Activated T-cell treated with anti-CD3 and anti-CD28 coated beads, Interleukin-2, amount 50 U/mL, for 4 hours (primary cell): ENCODE data around the gene PRKCSH. TPM values are rescaled to one million over a fixed set of nuclear protein-coding genes. Genes with fewer than 3 reads are reported as not detected.
A peak's percentile ranks its signal among the peaks of the same experiment; 100 is the strongest.
"Not testable (repeated sequence)": the region's sequence is repeated elsewhere in the genome, so short reads cannot be mapped to it uniquely, and the experiment has no call there.

Experiments used
- ATAC-seq, 2 donors: fragments of 200-7000 bp; cut with Tn5 transposase; one replicate each; pipeline ENCODE4 v1.10.0; 2021
- DNase-seq: peaks from one replicate; pipeline ENCODE4 v3.0.0-alpha.2; 2020
- H3K27me3 Mint-ChIP-seq: one replicate; pipeline ENCODE4 v1.8.0; 2021; ENCODE audit warnings: low read depth, mixed read lengths
- H3K36me3 Mint-ChIP-seq: one replicate; pipeline ENCODE4 v1.8.0; 2022; ENCODE audit warnings: mixed read lengths; ENCODE audit not compliant: insufficient read depth
- H3K4me1 Mint-ChIP-seq: one replicate; pipeline ENCODE4 v1.8.0; 2021; ENCODE audit warnings: low read depth, mixed read lengths
- H3K4me3 Mint-ChIP-seq: one replicate; pipeline ENCODE4 v1.8.0; 2021; ENCODE audit warnings: mild to moderate bottlenecking, moderate library complexity, mixed read lengths
- H3K9me3 Mint-ChIP-seq: one replicate; pipeline ENCODE4 v1.8.0; 2021; ENCODE audit warnings: mixed read lengths
- total RNA-seq, 3 donors: library from RNA; stranded (reverse); gene quantifications; one replicate each; pipeline ENCODE4 v1.2.1, GENCODE V29; 2021

Gene PRKCSH
- total RNA-seq, 3 donors from 2014 or later, result 273 to 327 (median 319) TPM

GRCh38 chr19:11451327-11451870, 16.0 kb downstream of the PRKCSH start:
- no peaks in the 10 kb centered on the region for H3K9me3 Mint-ChIP-seq
- no peak for ATAC-seq
- peaks cover 4% of the 10 kb centered on the region for H3K36me3 Mint-ChIP-seq
- DNase-seq, result no peak
- no peak overlapping the region for H3K4me3 Mint-ChIP-seq
- no peaks in the 10 kb centered on the region for H3K4me1 Mint-ChIP-seq
- H3K27me3 Mint-ChIP-seq, result no peaks in the 10 kb centered on the region

DNA sequence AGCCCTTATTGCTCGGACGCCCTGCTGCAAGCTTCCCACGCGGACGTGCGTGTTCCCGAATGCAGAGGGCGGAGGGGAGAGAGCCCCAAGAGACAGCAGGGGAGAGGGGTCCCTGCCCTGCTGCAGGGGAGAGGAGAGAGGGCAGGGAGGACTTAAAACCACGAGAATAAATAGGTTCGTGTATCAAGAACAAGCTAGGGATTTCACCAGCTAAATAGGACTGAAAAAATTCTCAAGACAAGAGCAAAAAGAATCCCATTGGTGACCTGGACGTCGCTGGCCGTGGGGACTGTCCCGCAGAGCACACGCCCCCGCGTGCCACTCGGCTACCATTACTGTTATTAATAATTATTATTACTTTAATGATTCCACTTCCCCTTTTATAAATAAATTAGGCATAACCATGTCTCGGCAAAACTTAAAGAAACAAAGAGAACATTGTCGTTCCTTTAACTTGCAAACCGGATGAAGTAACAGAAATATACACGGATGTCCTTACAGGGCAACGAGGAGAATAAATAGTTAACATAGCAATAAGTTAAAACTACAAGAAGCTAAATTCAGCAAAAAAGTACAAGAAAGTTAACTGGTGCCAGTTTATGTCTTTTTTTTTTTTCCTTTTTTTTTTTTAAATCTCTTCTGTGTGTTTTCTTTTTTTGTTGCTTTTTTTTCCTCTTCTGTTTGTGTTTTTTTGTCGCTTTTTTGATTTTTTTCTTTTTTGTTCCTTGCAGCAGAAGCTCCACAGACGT, 16.6 kb downstream of the PRKCSH start:
- Mint-ChIP-seq H3K9me3 (no peaks in the 10 kb centered on the region), H3K4me3 (no peak overlapping the region), H3K4me1 (no peaks in the 10 kb centered on the region), H3K36me3 (peaks cover 4% of the 10 kb centered on the region), H3K27me3 (no peaks in the 10 kb centered on the region)
- no peak for DNase-seq
- no peak for ATAC-seq

DNA sequence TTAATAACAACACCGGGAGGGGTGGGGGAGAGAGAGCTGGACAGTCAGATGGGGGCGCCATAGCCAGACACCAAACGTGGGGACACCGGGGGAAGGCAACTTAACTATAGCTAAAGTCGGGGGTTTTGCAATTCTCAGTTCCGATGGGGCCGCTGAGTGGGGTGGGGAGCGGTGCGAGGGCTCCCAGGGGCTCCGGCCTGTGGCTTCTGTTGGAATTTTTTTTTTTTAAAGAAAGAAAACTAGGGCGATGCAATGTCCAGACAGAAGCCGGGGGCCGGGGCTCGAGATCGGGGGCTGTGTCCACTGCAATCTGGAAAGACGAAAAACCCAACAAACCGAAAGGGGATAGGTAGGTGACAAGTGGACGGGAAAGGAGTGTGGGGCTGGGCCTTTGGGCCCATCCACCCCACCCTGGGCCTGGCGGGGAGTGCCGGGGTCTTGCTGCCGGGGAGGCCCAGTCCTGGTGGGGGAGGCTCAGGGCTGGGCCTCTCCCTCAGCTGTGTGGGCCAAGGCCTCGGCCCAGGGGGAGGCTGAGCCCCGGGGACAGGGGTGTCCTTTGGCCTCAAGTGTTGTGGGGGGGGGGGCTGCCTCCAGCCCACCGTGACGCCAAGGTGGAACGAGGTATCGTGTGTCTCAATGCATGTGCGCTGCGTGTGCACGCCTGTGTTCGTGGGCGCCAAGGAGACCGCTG, 17.3 kb downstream of the PRKCSH start:
- Mint-ChIP-seq H3K4me3 (no peak overlapping the region), H3K27me3 (no peaks in the 10 kb centered on the region), H3K36me3 (peaks cover 4% of the 10 kb centered on the region), H3K9me3 (no peaks in the 10 kb centered on the region), H3K4me1 (no peaks in the 10 kb centered on the region)
- DNase-seq, result no peak
- no peak for ATAC-seq

- no peaks in the 10 kb centered on the region for H3K27me3 Mint-ChIP-seq
- peak; percentile 42 to 43 for ATAC-seq
- H3K4me3 Mint-ChIP-seq, result no peak overlapping the region
- DNase-seq, result no peak
- peaks cover 4% of the 10 kb centered on the region for H3K36me3 Mint-ChIP-seq
- no peaks in the 10 kb centered on the region for H3K9me3 Mint-ChIP-seq
- H3K4me1 Mint-ChIP-seq, result no peaks in the 10 kb centered on the region
Observed at GRCh38 chr19:11453468-11454341, 18.3 kb downstream of the PRKCSH start.

DNA sequence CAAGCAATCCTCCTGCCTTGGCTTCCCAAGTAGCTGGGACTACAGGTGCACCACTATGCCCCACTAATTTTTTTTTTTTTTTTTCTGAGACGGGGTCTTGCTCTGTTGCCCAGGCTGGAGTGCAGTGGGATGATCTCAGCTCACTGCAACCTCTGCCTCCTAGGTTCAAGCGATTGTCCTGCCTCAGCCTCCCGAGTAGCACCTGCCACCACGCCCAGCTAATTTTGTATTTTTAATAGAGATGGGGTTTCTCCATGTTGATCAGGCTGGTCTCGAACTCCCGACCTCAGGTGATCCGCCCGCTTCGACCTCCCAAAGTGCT, 19.8 kb downstream of the PRKCSH start:
- H3K27me3 Mint-ChIP-seq, H3K4me1 Mint-ChIP-seq, ATAC-seq, DNase-seq, H3K36me3 Mint-ChIP-seq, H3K9me3 Mint-ChIP-seq, H3K4me3 Mint-ChIP-seq: not testable (repeated sequence)

DNA sequence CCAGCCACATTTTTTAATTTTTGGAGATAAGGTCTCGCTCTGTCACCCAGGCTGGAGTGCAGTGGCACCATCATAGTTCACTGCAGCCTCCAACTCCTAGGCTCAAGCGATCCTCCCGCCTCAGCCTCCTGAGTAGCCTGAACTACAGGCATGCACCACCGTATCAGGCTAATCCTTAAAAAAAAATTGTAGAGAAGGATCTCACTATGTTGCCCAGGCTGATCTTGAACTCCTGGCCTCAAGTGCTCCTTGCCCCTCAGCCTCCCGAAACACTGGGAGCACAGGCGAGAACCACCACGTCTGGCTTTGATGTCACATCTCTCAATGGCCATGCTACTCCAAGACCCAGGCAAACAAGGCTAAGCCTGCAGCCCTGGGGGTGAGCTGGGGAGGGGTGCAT, 21.2 kb downstream of the PRKCSH start:
- no peak for ATAC-seq
- Mint-ChIP-seq H3K4me3 (no peak overlapping the region), H3K27me3 (peaks cover 4% of the 10 kb centered on the region), H3K9me3 (no peaks in the 10 kb centered on the region), H3K4me1 (no peaks in the 10 kb centered on the region), H3K36me3 (no peaks in the 10 kb centered on the region)
- no peak for DNase-seq

DNA sequence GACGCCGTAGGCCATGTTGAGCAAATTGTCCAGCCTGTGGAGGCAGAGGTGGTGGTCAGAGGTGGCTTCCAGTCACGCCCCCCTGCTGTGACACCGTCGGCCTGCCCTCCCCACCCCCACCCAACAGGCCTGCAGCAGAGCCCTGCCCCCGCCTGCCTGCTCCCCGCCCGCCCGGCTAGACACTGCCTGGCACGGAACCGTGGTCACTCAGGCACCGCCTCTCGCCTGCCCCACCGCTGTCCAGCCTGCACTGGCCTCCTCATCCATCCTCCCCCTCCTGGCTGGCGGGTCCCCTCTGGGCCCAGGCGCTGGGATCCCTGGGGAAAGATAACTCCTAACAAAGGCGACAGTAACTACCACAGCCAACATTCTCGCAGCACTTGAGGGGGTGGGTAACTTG, 21.7 kb downstream of the PRKCSH start:
- H3K4me1 Mint-ChIP-seq, result no peaks in the 10 kb centered on the region
- H3K36me3 Mint-ChIP-seq, result no peaks in the 10 kb centered on the region
- H3K9me3 Mint-ChIP-seq, result no peaks in the 10 kb centered on the region
- DNase-seq (no peak), ATAC-seq (no peak)
- H3K27me3 Mint-ChIP-seq, result peaks cover 4% of the 10 kb centered on the region
- no peak overlapping the region for H3K4me3 Mint-ChIP-seq

GRCh38 chr19:11457831-11458230, 22.4 kb downstream of the PRKCSH start:
- H3K4me1 Mint-ChIP-seq, result no peaks in the 10 kb centered on the region
- H3K9me3 Mint-ChIP-seq, result no peaks in the 10 kb centered on the region
- no peak overlapping the region for H3K4me3 Mint-ChIP-seq
- ATAC-seq, result no peak
- DNase-seq, result no peak
- H3K36me3 Mint-ChIP-seq, result no peaks in the 10 kb centered on the region
- H3K27me3 Mint-ChIP-seq, result peaks cover 4% of the 10 kb centered on the region

- ATAC-seq (no peak), DNase-seq (no peak)
- no peaks in the 10 kb centered on the region for H3K36me3 Mint-ChIP-seq
- H3K27me3 Mint-ChIP-seq, result peaks cover 4% of the 10 kb centered on the region
- no peak overlapping the region for H3K4me3 Mint-ChIP-seq
- H3K4me1 Mint-ChIP-seq, result no peaks in the 10 kb centered on the region
- H3K9me3 Mint-ChIP-seq, result no peaks in the 10 kb centered on the region
Observed at GRCh38 chr19:11458236-11458900, 22.9 kb downstream of the PRKCSH start.

DNA sequence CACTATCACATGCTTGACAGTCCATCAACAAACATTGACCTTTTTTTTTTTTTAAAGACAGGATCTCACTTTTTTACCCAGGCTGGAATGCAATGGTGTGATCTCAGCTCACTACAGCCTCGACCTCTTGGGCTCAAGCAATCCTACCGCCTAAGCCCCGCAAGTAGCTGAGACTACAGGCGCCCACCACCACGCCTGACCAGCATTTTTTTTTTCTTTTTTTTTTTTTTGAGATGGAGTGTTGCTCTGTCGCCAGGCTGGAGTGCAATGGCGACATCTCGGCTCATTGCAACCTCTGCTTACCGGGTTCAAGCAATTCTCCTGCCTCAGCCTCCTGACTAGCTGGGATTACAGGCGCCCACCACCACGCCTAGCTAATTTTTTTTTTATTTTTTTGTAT, 23.5 kb downstream of the PRKCSH start:
- DNase-seq, H3K9me3 Mint-ChIP-seq, H3K4me3 Mint-ChIP-seq: not testable (repeated sequence)

DNA sequence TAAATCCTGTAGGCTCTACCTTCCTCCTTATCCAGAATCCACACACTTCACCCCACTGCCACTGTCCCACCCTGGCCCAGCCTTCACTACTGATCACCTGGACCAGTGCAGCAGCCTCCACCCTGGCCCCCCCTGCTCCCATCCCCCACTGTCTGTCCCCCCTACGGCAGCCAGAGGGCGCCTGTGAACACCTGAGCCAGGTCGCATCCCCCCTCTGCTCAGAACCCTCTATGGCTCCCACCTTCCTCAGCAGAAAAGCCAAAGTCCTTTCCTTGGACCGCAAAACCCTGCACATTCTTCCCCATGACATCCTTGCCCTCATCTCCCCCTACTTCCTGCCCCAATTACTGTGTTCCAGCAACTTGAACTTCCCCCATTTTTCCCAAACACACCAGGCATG, 24.8 kb downstream of the PRKCSH start:
- ATAC-seq, result peak in 1 of 2 donors; percentile 40
- no peak for DNase-seq
- Mint-ChIP-seq H3K27me3 (peaks cover 4% of the 10 kb centered on the region), H3K9me3 (no peaks in the 10 kb centered on the region), H3K36me3 (no peaks in the 10 kb centered on the region), H3K4me1 (no peaks in the 10 kb centered on the region), H3K4me3 (no peak overlapping the region)

More for the DNA sequence above, 23.5 kb downstream of the PRKCSH start:
- not testable (repeated sequence) for H3K36me3 Mint-ChIP-seq, H3K27me3 Mint-ChIP-seq, H3K4me1 Mint-ChIP-seq, ATAC-seq

DNA sequence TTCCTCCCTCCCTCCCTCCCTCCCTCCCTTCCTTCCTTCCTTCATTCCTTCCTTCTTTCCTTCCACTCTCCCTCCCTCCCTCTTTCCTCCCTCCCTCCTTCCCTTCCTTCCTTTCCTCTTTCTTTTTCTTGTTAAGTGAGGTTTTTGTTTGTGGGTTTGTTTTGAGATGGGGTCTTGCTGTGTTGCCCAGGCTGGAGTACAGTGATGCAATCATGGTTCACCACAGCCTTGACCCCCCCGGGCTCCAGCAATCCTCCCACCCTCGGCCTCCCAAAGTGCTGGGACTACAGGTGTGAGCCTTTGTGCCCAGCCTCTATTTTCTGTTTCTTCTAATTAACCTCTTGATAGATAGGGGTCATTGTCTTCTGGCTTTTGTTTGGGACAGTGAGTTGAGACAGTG, 26.0 kb downstream of the PRKCSH start:
- Mint-ChIP-seq H3K9me3 (no peaks in the 10 kb centered on the region), H3K4me3 (no peak overlapping the region), H3K36me3 (no peaks in the 10 kb centered on the region), H3K4me1 (no peaks in the 10 kb centered on the region), H3K27me3 (peaks cover 4% of the 10 kb centered on the region)
- DNase-seq (no peak), ATAC-seq (no peak)

GRCh38 chr19:11463391-11463790, 28.0 kb downstream of the PRKCSH start:
- no peaks in the 10 kb centered on the region for H3K9me3 Mint-ChIP-seq
- H3K4me1 Mint-ChIP-seq, result no peaks in the 10 kb centered on the region
- DNase-seq, result no peak
- no peaks in the 10 kb centered on the region for H3K36me3 Mint-ChIP-seq
- no peak overlapping the region for H3K4me3 Mint-ChIP-seq
- peaks cover 4% of the 10 kb centered on the region for H3K27me3 Mint-ChIP-seq
- ATAC-seq, result peak in 1 of 2 donors; percentile 34
